Ectodermal cell (in vitro differentiated cells): ENCODE data around the gene SESTD1.
"Not testable (repeated sequence)": the region's sequence is repeated elsewhere in the genome, so short reads cannot be mapped to it uniquely, and the experiment has no call there.

ENCODE experiments used
- H3K27ac ChIP-seq: 2 replicates; pipeline ENCODE4 v1.7.0; 2013; ENCODE audit warnings: mild to moderate bottlenecking, low read depth, low read length; ENCODE audit not compliant: insufficient read depth, poor library complexity, severe bottlenecking
- H3K27me3 ChIP-seq: 2 replicates; pipeline ENCODE4 v1.7.0; 2013; ENCODE audit warnings: mild to moderate bottlenecking, low read length; ENCODE audit not compliant: insufficient read depth, control insufficient read depth, poor library complexity, severe bottlenecking
- H3K36me3 ChIP-seq: one replicate; pipeline ENCODE4 v1.7.0; 2013; ENCODE audit warnings: low read length; ENCODE audit not compliant: control insufficient read depth, insufficient read depth
- H3K4me1 ChIP-seq: one replicate; pipeline ENCODE4 v1.7.0; 2013; ENCODE audit warnings: low read length; ENCODE audit not compliant: control insufficient read depth, insufficient read depth
- H3K4me3 ChIP-seq: 2 replicates; pipeline ENCODE4 v1.7.0; 2013; ENCODE audit warnings: low read depth, low read length, control low read depth; ENCODE audit not compliant: insufficient read depth
- H3K9me3 ChIP-seq: 2 replicates; pipeline ENCODE4 v1.7.0; 2013; ENCODE audit warnings: mild to moderate bottlenecking, low read length, moderate library complexity; ENCODE audit not compliant: control insufficient read depth
- WGBS, 2 experiments: methylation state at CpG; one replicate each; pipeline ENCODE4 v1.1.7; 2013; ENCODE audit warnings: missing lambda C conversion rate in 2 of 2; 5-methylcytosine and 5-hydroxymethylcytosine counted together

SESTD1 gene

DNA sequence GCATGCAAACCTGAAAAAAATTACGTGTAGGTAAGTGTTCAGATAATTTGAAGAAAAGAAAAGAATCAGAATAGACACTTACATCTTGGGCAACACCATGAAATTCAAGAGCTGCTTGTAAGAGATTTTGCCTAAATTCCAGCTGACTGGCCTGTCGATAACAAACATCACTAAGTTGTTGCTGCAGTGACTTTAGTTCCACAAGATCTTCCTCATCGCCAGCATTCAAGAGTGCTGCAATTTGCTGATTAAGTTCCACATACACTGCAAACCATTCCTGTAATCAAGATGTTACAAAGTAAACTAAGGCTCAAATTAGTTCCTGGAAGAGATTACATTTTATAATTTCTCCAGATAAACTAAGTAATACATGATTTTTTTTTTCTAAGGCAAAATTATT is 140.3 kb downstream of the SESTD1 start:
- 88 to 93% methylated on average over 3 of the region's 3 CpGs for WGBS, 2 experiments
- Histone ChIP-seq H3K36me3 (no peaks in the 10 kb centered on the region), H3K4me3 (no peak overlapping the region), H3K4me1 (no peaks in the 10 kb centered on the region), H3K27me3 (no peaks in the 10 kb centered on the region), H3K27ac (no peak overlapping the region), H3K9me3 (no peaks in the 10 kb centered on the region)

DNA sequence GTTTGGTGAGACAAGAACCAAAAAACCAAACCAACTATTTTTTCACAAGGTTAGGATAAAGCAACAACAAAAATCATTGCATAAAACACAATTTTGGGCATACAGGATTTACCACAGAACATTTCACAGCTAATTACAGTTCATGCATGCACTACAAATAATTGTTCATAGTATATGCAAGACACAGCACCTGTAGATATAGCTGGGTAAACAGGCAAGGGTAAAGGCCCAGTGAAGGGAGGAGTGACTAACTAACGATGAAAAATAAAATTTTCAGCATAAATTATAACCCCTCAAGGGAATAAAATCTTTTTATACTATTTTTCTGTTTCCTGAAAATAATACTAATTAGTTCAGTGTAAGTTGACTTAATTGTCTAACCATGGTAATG is 141.4 kb downstream of the SESTD1 start:
- no CpG with 5 or more reads among the region's 1 CpG for WGBS, 2 experiments
- Histone ChIP-seq H3K27me3 (no peaks in the 10 kb centered on the region), H3K9me3 (no peaks in the 10 kb centered on the region), H3K4me1 (no peaks in the 10 kb centered on the region), H3K36me3 (no peaks in the 10 kb centered on the region), H3K4me3 (no peak overlapping the region), H3K27ac (no peak overlapping the region)

- Histone ChIP-seq H3K27ac (no peak overlapping the region), H3K9me3 (no peaks in the 10 kb centered on the region), H3K27me3 (no peaks in the 10 kb centered on the region), H3K4me3 (no peak overlapping the region), H3K36me3 (peaks cover 8% of the 10 kb centered on the region), H3K4me1 (no peaks in the 10 kb centered on the region)
Measured at GRCh38 chr2:179107737-179108136, 156.9 kb downstream of the SESTD1 start.

DNA sequence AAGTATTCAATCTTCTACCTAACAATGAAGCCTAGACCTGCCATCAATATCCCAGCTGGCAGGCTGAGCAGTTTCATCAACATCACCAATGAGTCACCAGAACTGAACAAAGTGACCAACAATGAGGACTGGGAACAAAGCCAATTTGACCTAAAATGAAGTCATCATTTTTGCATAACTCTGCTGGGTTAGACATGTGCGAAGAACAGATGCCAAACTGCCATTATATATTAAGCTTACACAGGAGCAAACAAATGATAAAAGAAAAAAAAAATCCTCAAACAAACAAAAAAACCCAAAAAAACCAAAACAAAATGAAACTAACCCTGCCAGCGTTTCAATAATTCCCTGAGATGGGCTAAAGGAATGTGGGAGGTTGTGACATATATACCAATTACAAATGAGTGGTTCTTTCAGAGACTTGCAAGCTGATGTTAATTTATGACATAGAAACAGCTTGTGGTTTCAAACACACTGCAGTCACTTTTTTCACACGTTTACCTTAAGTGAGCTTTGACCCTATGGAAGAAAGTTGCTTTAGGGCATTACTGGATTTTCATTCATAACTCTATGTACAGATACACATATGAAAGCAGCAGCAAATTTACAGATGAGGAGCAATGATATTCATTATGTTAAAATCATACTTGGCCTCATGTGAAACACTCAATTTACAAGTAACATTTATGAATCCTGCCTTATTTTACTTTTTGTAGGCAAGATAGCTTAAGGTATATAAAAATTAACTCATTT is 157.8 kb downstream of the SESTD1 start:
- Histone ChIP-seq H3K36me3 (peaks cover 1% of the 10 kb centered on the region), H3K27ac (no peak overlapping the region), H3K4me1 (no peaks in the 10 kb centered on the region), H3K4me3 (no peak overlapping the region), H3K27me3 (no peaks in the 10 kb centered on the region), H3K9me3 (no peaks in the 10 kb centered on the region)
- WGBS, 2 experiments = 93 to 94% methylated on average over 2 to 3 of the region's 3 CpGs

DNA sequence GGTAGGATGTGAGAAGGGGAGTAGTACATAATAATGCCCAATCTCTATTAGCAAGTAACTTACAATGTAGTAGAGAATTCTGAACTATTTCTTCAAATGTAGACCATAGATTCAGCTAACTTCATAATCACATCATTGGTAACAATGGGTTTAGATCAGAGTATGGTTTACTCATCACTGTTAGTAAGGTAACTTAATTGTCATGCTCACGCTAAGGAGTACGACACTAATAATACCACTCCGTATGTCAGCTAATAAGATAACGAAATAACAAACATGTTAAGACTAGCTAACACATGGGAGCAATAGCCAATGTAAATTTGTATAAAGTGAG is 158.3 kb downstream of the SESTD1 start:
- no peaks in the 10 kb centered on the region for H3K36me3 ChIP-seq
- no peaks in the 10 kb centered on the region for H3K9me3 ChIP-seq
- H3K27ac ChIP-seq = no peak overlapping the region
- no peaks in the 10 kb centered on the region for H3K4me1 ChIP-seq
- H3K27me3 ChIP-seq = no peaks in the 10 kb centered on the region
- 100% methylated on average over 2 of the region's 4 CpGs; no CpG with 5 or more reads in 1 of the 2 experiments for WGBS, 2 experiments
- no peak overlapping the region for H3K4me3 ChIP-seq

GRCh38 chr2:179104736-179105135 is 159.9 kb downstream of the SESTD1 start:
- H3K4me1 ChIP-seq = no peaks in the 10 kb centered on the region
- no peaks in the 10 kb centered on the region for H3K36me3 ChIP-seq
- H3K27ac ChIP-seq = no peak overlapping the region
- no peaks in the 10 kb centered on the region for H3K9me3 ChIP-seq
- H3K4me3 ChIP-seq = no peak overlapping the region
- no peaks in the 10 kb centered on the region for H3K27me3 ChIP-seq
- WGBS, 2 experiments = 93 to 99% methylated on average over 2 of the region's 2 CpGs

DNA sequence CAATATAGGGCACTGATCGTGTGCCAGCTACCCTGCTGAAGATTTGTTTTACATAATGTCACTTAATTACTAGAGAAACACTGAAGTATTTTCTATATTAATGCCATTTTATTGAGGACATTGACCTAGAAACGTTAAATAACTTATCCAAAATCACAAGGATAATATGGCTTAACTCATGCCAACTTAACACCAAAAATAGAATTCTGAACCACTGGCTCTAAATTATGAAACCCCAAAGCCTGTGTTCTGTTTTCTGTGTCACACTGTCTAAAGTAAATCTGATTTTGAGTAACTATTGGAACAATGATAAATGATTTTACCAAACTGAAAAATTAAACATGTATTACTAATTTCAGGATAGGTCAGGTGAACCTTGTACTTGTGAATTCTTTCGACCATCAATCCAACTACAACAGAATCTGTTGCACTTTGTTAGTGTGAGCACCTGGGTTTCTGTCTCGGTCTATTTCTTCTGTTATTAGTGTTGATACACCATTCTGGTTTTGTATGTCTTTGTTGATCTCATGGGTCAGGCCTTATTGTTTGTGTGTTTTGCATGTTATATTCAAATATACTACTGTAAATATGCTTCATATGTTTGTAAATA is 166.4 kb downstream of the SESTD1 start:
- Histone ChIP-seq H3K4me3 (no peak overlapping the region), H3K9me3 (no peaks in the 10 kb centered on the region), H3K36me3 (no peaks in the 10 kb centered on the region), H3K27ac (no peak overlapping the region), H3K27me3 (no peaks in the 10 kb centered on the region), H3K4me1 (no peaks in the 10 kb centered on the region)
- 92 to 97% methylated on average over 3 to 4 of the region's 4 CpGs for WGBS, 2 experiments

DNA sequence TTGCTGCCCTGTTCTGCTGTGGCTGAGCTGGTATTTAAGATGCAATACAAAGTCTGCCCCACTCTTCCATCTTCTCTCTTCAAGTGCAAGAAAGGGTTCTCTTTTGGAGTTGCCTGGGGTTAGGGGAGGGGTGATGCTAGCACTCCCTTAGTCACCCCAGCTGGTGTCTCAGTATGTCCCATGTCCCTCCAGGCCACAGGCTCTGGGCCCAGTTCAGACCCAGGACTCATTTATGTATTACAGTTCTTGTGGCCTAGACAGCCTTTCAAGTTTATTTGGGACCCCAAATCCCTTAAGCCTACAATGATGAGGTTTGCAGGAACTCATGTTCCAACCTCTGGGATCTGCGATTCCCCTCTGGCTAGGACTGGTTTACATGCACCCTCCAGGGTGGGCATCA is 167.5 kb downstream of the SESTD1 start:
- Histone ChIP-seq H3K4me3 (no peak overlapping the region), H3K27me3 (no peaks in the 10 kb centered on the region), H3K9me3 (no peaks in the 10 kb centered on the region), H3K27ac (no peak overlapping the region), H3K4me1 (no peaks in the 10 kb centered on the region), H3K36me3 (no peaks in the 10 kb centered on the region)
- WGBS, 2 experiments = 100% methylated on average over 1 of the region's 1 CpG

- H3K27me3 ChIP-seq = no peaks in the 10 kb centered on the region
- no peaks in the 10 kb centered on the region for H3K9me3 ChIP-seq
- WGBS, 2 experiments = 97 to 98% methylated on average over 3 of the region's 3 CpGs
- H3K4me3 ChIP-seq = no peak overlapping the region
- H3K27ac ChIP-seq = no peak overlapping the region
- no peaks in the 10 kb centered on the region for H3K36me3 ChIP-seq
- H3K4me1 ChIP-seq = no peaks in the 10 kb centered on the region
Measured at GRCh38 chr2:179096090-179096489, 168.5 kb downstream of the SESTD1 start.

DNA sequence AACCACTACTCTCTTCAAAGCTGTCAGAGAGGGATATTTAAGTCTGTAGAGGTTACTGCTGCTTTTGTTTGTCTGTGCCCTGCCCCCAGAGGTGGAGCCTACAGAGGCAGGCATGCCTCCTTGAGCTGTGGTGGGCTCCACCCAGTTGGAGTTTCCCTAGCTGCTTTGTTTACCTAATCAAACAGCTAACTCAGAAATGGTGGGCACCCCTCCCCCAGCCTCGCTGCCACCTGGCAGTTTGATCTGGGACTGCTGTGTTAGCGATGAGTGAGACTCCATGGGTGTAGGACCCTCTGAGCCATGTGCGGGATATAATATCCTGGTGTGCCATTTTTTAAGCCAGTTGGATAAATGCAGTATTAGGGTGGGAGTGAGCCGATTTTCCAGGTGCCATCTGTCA is 171.7 kb downstream of the SESTD1 start:
- not testable (repeated sequence) for H3K4me1 ChIP-seq, H3K4me3 ChIP-seq, H3K9me3 ChIP-seq, H3K36me3 ChIP-seq, H3K27ac ChIP-seq, H3K27me3 ChIP-seq
- WGBS, 2 experiments = 93 to 95% methylated on average over 4 of the region's 4 CpGs
